Mucosa of gallbladder (tissue), 1 donor: ENCODE results near the gene TERB1. TPM values are rescaled to one million over a fixed set of nuclear protein-coding genes. Genes with fewer than 3 reads are reported as not detected.

ENCODE experiments used
- DNase-seq: peaks from one replicate; pipeline ENCODE4 v3.0.0-alpha.2; 2020; ENCODE audit warnings: low spot score
- total RNA-seq: library from RNA; stranded (reverse); gene quantifications from one replicate; pipeline ENCODE4 v1.2.1, GENCODE V29; 2021
- donor health status: DM: no; HTN: no; CAD: no.

Gene TERB1
- not detected for total RNA-seq

GRCh38 chr16:66801320-66802105, at the start of gene TERB1:
TSS of gene TERB1 (minus strand) at chr16:66801584. CDS start at chr16:66796798, 4,786 bp downstream.
- DNase-seq = no peak

- DNase-seq = no peak
Observed at GRCh38 chr16:66850115-66850815, 48.9 kb upstream of the TERB1 start.

- no peak for DNase-seq
Observed at GRCh38 chr16:66849549-66849948, 48.2 kb upstream of the TERB1 start.

- no peak for DNase-seq
Observed at GRCh38 chr16:66849021-66849420, 47.6 kb upstream of the TERB1 start.

- DNase-seq = no peak
Observed at GRCh38 chr16:66848172-66848571, 46.8 kb upstream of the TERB1 start.

- DNase-seq = no peak
Observed at GRCh38 chr16:66847533-66848067, 46.2 kb upstream of the TERB1 start.

- DNase-seq = no peak
Observed at GRCh38 chr16:66846831-66847230, 45.4 kb upstream of the TERB1 start.

- no peak for DNase-seq
Observed at GRCh38 chr16:66846266-66846665, 44.9 kb upstream of the TERB1 start.

- no peak for DNase-seq
Observed at GRCh38 chr16:66845791-66846221, 44.4 kb upstream of the TERB1 start.

GRCh38 chr16:66845080-66845410, 43.7 kb upstream of the TERB1 start:
- no peak for DNase-seq

GRCh38 chr16:66844342-66845079, 43.1 kb upstream of the TERB1 start, which contains the start of gene CA7:
TSS of gene CA7 (plus strand) at chr16:66844414. CDS start at chr16:66844488, 74 bp downstream.
- DNase-seq = no peak

GRCh38 chr16:66844009-66844341, 42.6 kb upstream of the TERB1 start:
- no peak for DNase-seq

GRCh38 chr16:66843191-66843590, 41.8 kb upstream of the TERB1 start:
- no peak for DNase-seq

- DNase-seq = no peak
Observed at GRCh38 chr16:66842765-66843164, 41.4 kb upstream of the TERB1 start.

- DNase-seq = no peak
Observed at GRCh38 chr16:66841366-66841765, 40.0 kb upstream of the TERB1 start.

GRCh38 chr16:66840883-66841282, 39.5 kb upstream of the TERB1 start:
- DNase-seq = no peak

GRCh38 chr16:66834746-66835145, 33.4 kb upstream of the TERB1 start:
- no peak for DNase-seq

GRCh38 chr16:66832661-66833305, 31.4 kb upstream of the TERB1 start:
- no peak for DNase-seq

GRCh38 chr16:66832190-66832589, 30.8 kb upstream of the TERB1 start:
- DNase-seq = no peak

GRCh38 chr16:66830422-66831404, 29.3 kb upstream of the TERB1 start, which contains the start of gene NAE1:
TSS of gene NAE1 (minus strand) at chr16:66830976. CDS start at chr16:66830899, 77 bp downstream.
- DNase-seq = peak; percentile 88
